ENCODE measurements around the gene DYNC2H1.

The DYNC2H1 gene

GRCh38 chr11:103220133-103220532 lies 110.9 kb downstream of the DYNC2H1 start:
- CTCF ChIA-PET: interaction anchor here (0.6 kb wide), 1 partner anchor 776 kb away, joined by 3 read pairs; no protein-coding TSS in a partner anchor
- POLR2A ChIA-PET: no interaction called here
- TF ChIP-seq YY2 (tag by site-specific recombination; IDR thresholded peaks at IDR 0.05) (no peak), IKZF3 (tag by site-specific recombination; IDR thresholded peaks at IDR 0.05) (no peak), TRIM28 (IDR thresholded peaks at IDR 0.05; ENCODE audit: borderline replicate concordance, low read length) (no peak), ZNF677 (tag by site-specific recombination; IDR thresholded peaks at IDR 0.05) (no peak), ZNF776 (tag by site-specific recombination; IDR thresholded peaks at IDR 0.05; ENCODE audit: borderline replicate concordance) (no peak)
- TF ChIP-seq, protein P1, sequence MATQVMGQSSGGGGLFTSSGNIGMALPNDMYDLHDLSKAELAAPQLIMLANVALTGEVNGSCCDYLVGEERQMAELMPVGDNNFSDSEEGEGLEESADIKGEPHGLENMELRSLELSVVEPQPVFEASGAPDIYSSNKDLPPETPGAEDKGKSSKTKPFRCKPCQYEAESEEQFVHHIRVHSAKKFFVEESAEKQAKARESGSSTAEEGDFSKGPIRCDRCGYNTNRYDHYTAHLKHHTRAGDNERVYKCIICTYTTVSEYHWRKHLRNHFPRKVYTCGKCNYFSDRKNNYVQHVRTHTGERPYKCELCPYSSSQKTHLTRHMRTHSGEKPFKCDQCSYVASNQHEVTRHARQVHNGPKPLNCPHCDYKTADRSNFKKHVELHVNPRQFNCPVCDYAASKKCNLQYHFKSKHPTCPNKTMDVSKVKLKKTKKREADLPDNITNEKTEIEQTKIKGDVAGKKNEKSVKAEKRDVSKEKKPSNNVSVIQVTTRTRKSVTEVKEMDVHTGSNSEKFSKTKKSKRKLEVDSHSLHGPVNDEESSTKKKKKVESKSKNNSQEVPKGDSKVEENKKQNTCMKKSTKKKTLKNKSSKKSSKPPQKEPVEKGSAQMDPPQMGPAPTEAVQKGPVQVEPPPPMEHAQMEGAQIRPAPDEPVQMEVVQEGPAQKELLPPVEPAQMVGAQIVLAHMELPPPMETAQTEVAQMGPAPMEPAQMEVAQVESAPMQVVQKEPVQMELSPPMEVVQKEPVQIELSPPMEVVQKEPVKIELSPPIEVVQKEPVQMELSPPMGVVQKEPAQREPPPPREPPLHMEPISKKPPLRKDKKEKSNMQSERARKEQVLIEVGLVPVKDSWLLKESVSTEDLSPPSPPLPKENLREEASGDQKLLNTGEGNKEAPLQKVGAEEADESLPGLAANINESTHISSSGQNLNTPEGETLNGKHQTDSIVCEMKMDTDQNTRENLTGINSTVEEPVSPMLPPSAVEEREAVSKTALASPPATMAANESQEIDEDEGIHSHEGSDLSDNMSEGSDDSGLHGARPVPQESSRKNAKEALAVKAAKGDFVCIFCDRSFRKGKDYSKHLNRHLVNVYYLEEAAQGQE (tag by site-specific recombination; IDR thresholded peaks at IDR 0.05): no peak

GRCh38 chr11:103222806-103223205 lies 113.6 kb downstream of the DYNC2H1 start:
- no peaks in the 10 kb centered on the region for H3K9me3 ChIP-seq (ENCODE audit: control insufficient read depth, insufficient read depth, low read depth, low read length)
- CTCF ChIA-PET: interaction anchor here (0.6 kb wide), 1 partner anchor 12 kb away, joined by 4 read pairs; no protein-coding TSS in a partner anchor
- TF ChIP-seq ZNF423 (tag by site-specific recombination; IDR thresholded peaks at IDR 0.05) (no peak), ZNF558 (tag by site-specific recombination; IDR thresholded peaks at IDR 0.05) (no peak), ZNF175 (tag by site-specific recombination; IDR thresholded peaks at IDR 0.05) (no peak), ZNF513 (tag by site-specific recombination; IDR thresholded peaks at IDR 0.05) (no peak), ZNF16 (tag by site-specific recombination; IDR thresholded peaks at IDR 0.05; ENCODE audit: low read depth) (no peak)
- POLR2A ChIA-PET: no interaction called here
- H3K4me1 ChIP-seq (ENCODE audit: control insufficient read depth, insufficient read depth, low read length): no peaks in the 10 kb centered on the region
- no peak overlapping the region for H3K27ac ChIP-seq (ENCODE audit: extremely low read depth, low read depth, low read length)
- peaks cover 0 to 4% of the 10 kb centered on the region in 2 experiments; a peak in 2 of 3 replicates for H3K36me3 ChIP-seq (ENCODE audit: control insufficient read depth in 2 of 2, insufficient read depth in 1 of 2, low read length in 2 of 2)
- H3K4me3 ChIP-seq (ENCODE audit: low read depth, low read length): no peak overlapping the region

More at GRCh38 chr11:103220133-103220532, 110.9 kb downstream of the DYNC2H1 start:
- Histone ChIP-seq H3K4me3 (ENCODE audit: low read depth, low read length) (no peak overlapping the region), H3K9me3 (ENCODE audit: control insufficient read depth, insufficient read depth, low read depth, low read length) (no peaks in the 10 kb centered on the region), H3K36me3 (ENCODE audit: control insufficient read depth in 2 of 2, insufficient read depth in 1 of 2, low read length in 2 of 2) (peaks cover 0 to 4% of the 10 kb centered on the region in 2 experiments; a peak in 2 of 3 replicates), H3K27ac (ENCODE audit: extremely low read depth, low read depth, low read length) (no peak overlapping the region), H3K4me1 (ENCODE audit: control insufficient read depth, insufficient read depth, low read length) (no peaks in the 10 kb centered on the region)

- ChIA-PET POLR2A (no interaction called here), CTCF (interaction anchor here (0.6 kb wide), 2 partner anchors 13 to 549 kb away, joined by 3 read pairs; no protein-coding TSS in a partner anchor)
- H3K36me3 ChIP-seq (ENCODE audit: control insufficient read depth in 2 of 2, insufficient read depth in 1 of 2, low read length in 2 of 2): peaks cover 0 to 4% of the 10 kb centered on the region in 2 experiments; a peak in 2 of 3 replicates
- no peaks in the 10 kb centered on the region for H3K4me1 ChIP-seq (ENCODE audit: control insufficient read depth, insufficient read depth, low read length)
- no peak overlapping the region for H3K4me3 ChIP-seq (ENCODE audit: low read depth, low read length)
- H3K9me3 ChIP-seq (ENCODE audit: control insufficient read depth, insufficient read depth, low read depth, low read length): no peaks in the 10 kb centered on the region
- no peak overlapping the region for H3K27ac ChIP-seq (ENCODE audit: extremely low read depth, low read depth, low read length)
- no peak for TF ChIP-seq ZNF626 (tag by site-specific recombination; IDR thresholded peaks at IDR 0.05)
- TF ChIP-seq ZNF530 (tag by site-specific recombination; IDR thresholded peaks at IDR 0.05; ENCODE audit: low read depth): no peak
- TF ChIP-seq ZBTB48 (tag by site-specific recombination; IDR thresholded peaks at IDR 0.05): no peak
- no peak for TF ChIP-seq ZBTB1 (tag by site-specific recombination; IDR thresholded peaks at IDR 0.05)
- TF ChIP-seq ZBTB17 (tag by site-specific recombination; IDR thresholded peaks at IDR 0.05): no peak
- no peak for TF ChIP-seq ZNF133 (tag by site-specific recombination; IDR thresholded peaks at IDR 0.05)
- TF ChIP-seq ZNF280D (tag by site-specific recombination; IDR thresholded peaks at IDR 0.05): no peak
- TF ChIP-seq ZNF639 (tag by site-specific recombination; IDR thresholded peaks at IDR 0.05): no peak
- no peak for TF ChIP-seq ZNF211 (tag by site-specific recombination; IDR thresholded peaks at IDR 0.05; ENCODE audit: low read depth)
- TF ChIP-seq ZNF843 (tag by site-specific recombination; IDR thresholded peaks at IDR 0.05): no peak
- TF ChIP-seq ZNF621 (tag by site-specific recombination; IDR thresholded peaks at IDR 0.05): no peak
Measured at GRCh38 chr11:103228807-103229206, 119.6 kb downstream of the DYNC2H1 start.
